GM18511 (cell line): ENCODE measurements around the gene CENPX.

Experiments used
- ATAC-seq: cut with Tn5 transposase; IDR thresholded peaks from one replicate; pipeline ENCODE4 v1.9.1; 2021; ENCODE audit warnings: mild to moderate bottlenecking, moderate library complexity; ENCODE audit not compliant: unreplicated experiment

The CENPX gene

GRCh38 chr17:82012640-82013295 is 9.9 kb downstream of the CENPX start:
- no peak for ATAC-seq

GRCh38 chr17:82012261-82012639 is 10.4 kb downstream of the CENPX start:
- ATAC-seq, result no peak

- no peak for ATAC-seq
These were observed 11.0 kb downstream of the CENPX start for GRCh38 chr17:82011617-82012187.

GRCh38 chr17:82010575-82011525 is 11.8 kb downstream of the CENPX start:
- no peak for ATAC-seq

- ATAC-seq, result no peak
These were observed 13.3 kb downstream of the CENPX start for GRCh38 chr17:82009413-82009812.

GRCh38 chr17:82008941-82009405 is 13.7 kb downstream of the CENPX start:
- no peak for ATAC-seq

- ATAC-seq, result no peak
These were observed 14.3 kb downstream of the CENPX start for GRCh38 chr17:82008258-82008940.

GRCh38 chr17:82007495-82008257 is 15.0 kb downstream of the CENPX start:
- no peak for ATAC-seq

GRCh38 chr17:82007228-82007494 is 15.5 kb downstream of the CENPX start:
- ATAC-seq, result no peak

GRCh38 chr17:82006468-82007227 is 16.0 kb downstream of the CENPX start:
- no peak for ATAC-seq

- no peak for ATAC-seq
These were observed 16.9 kb downstream of the CENPX start for GRCh38 chr17:82005701-82006348.

GRCh38 chr17:82004517-82005455 is 17.9 kb downstream of the CENPX start:
- no peak for ATAC-seq

GRCh38 chr17:82003411-82004381 is 19.0 kb downstream of the CENPX start:
- no peak for ATAC-seq

- ATAC-seq, result no peak
These were observed 21.1 kb downstream of the CENPX start for GRCh38 chr17:82001571-82002056.

- no peak for ATAC-seq
These were observed 21.7 kb downstream of the CENPX start for GRCh38 chr17:82000803-82001570.
